ENCODE measurements around the gene MAPK10. TPM values are rescaled to one million over a fixed set of nuclear protein-coding genes. Genes with fewer than 3 reads are reported as not detected.

MAPK10 gene
- polyA plus RNA-seq, 6 donors from 2014 or later: 0.08 to 1.5 (median 0.97) TPM

DNA sequence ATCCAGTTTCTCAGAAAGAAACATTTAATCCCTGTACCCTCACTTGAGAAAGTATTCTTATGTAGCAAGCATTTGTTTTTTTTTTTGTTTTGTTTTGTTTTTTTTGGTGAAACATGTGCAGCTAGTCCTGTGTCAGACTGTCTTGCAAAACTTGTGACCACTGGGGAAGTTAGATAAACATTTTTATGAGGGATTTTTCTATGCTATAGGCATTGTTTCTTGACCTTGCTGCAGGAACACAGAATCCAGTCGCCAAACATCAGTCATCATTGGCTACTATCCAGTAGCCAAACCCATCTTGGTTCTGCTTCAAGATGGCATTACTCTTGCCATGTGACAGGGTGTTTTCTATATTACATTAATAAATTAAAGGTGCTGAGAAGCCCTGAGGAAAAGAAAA is 7.7 kb upstream of the MAPK10 start:
- H3K4me3 Mint-ChIP-seq: no peak overlapping the region
- ATAC-seq (ENCODE audit: low read depth in 2 of 2): no peak
- no peak overlapping the region for H3K27ac Mint-ChIP-seq
- H3K9me3 Mint-ChIP-seq: peaks cover 4 to 14% (median 9%) of the 10 kb centered on the region in 7 donors
- peaks cover 4 to 15% (median 13%) of the 10 kb centered on the region in 3 donors for H3K27me3 Mint-ChIP-seq
- H3K4me1 Mint-ChIP-seq: no peaks in the 10 kb centered on the region
- DNase-seq: no peak
- peaks cover 0 to 14% of the 10 kb centered on the region in 2 donors for H3K36me3 Mint-ChIP-seq

DNA sequence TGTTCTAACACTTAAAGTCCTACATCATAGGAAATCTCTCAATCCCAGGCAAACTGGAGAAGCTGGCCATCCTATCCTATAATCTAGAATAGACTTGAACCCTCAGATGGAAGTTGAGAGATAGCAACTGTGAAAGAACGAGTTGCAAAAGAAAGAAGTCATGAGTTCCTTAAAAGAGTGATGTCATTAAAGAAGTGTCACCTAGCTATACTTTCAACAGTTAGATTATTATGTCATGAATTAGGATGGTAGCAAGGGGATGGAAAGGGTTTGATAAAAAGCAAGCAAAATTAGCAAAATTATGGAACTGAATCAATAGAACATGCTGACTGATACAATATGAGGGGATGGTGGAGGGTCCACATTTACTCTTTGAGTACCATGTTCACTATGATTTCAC is 7.1 kb upstream of the MAPK10 start:
- H3K36me3 Mint-ChIP-seq: peaks cover 0 to 7% of the 10 kb centered on the region in 2 donors
- ATAC-seq (ENCODE audit: low read depth in 2 of 2) (no peak), DNase-seq (no peak)
- no peaks in the 10 kb centered on the region for H3K4me1 Mint-ChIP-seq
- H3K9me3 Mint-ChIP-seq: peaks cover 0 to 8% (median 4%) of the 10 kb centered on the region in 7 donors
- H3K27me3 Mint-ChIP-seq: peaks cover 2 to 9% (median 7%) of the 10 kb centered on the region in 3 donors
- no peak overlapping the region for H3K27ac Mint-ChIP-seq
- no peak overlapping the region for H3K4me3 Mint-ChIP-seq

GRCh38 chr4:86362510-86362909 is 2.7 kb upstream of the MAPK10 start:
- Mint-ChIP-seq H3K4me3 (no peak overlapping the region), H3K9me3 (no peaks in the 10 kb centered on the region), H3K27ac (no peak overlapping the region), H3K36me3 (no peaks in the 10 kb centered on the region), H3K27me3 (no peaks in the 10 kb centered on the region), H3K4me1 (peaks cover 11 to 18% (median 13%) of the 10 kb centered on the region in 3 donors)
- DNase-seq: no peak
- ATAC-seq (ENCODE audit: low read depth in 2 of 2): no peak

- Mint-ChIP-seq H3K36me3 (no peaks in the 10 kb centered on the region), H3K9me3 (no peaks in the 10 kb centered on the region), H3K27ac (peak overlapping the region in 4 of 6 donors; percentile 13 to 90 (median 68)), H3K27me3 (peaks cover 0 to 2% (median 0%) of the 10 kb centered on the region in 3 donors), H3K4me1 (peaks cover 11 to 18% (median 13%) of the 10 kb centered on the region in 3 donors), H3K4me3 (no peak overlapping the region)
- DNase-seq (no peak), ATAC-seq (ENCODE audit: low read depth in 2 of 2) (no peak)
These were observed 1.6 kb downstream of the MAPK10 start for GRCh38 chr4:86358257-86358656.

- Mint-ChIP-seq H3K36me3 (no peaks in the 10 kb centered on the region), H3K27ac (peak overlapping the region in 4 of 6 donors; percentile 36 to 90 (median 75)), H3K9me3 (no peaks in the 10 kb centered on the region), H3K27me3 (peaks cover 4 to 8% (median 4%) of the 10 kb centered on the region in 3 donors), H3K4me3 (no peak overlapping the region), H3K4me1 (peaks cover 11 to 18% (median 13%) of the 10 kb centered on the region in 3 donors)
- ATAC-seq (ENCODE audit: low read depth in 2 of 2): no peak
- no peak for DNase-seq
These were observed 2.2 kb downstream of the MAPK10 start for GRCh38 chr4:86357608-86358007.

- ATAC-seq (ENCODE audit: low read depth in 2 of 2): no peak
- H3K4me3 Mint-ChIP-seq: no peak overlapping the region
- peaks cover 11 to 18% (median 13%) of the 10 kb centered on the region in 3 donors for H3K4me1 Mint-ChIP-seq
- no peaks in the 10 kb centered on the region for H3K9me3 Mint-ChIP-seq
- peaks cover 4 to 9% (median 5%) of the 10 kb centered on the region in 3 donors for H3K27me3 Mint-ChIP-seq
- no peaks in the 10 kb centered on the region for H3K36me3 Mint-ChIP-seq
- peak overlapping the region in 2 of 6 donors; percentile 31 to 70 for H3K27ac Mint-ChIP-seq
- no peak for DNase-seq
These were observed 3.2 kb downstream of the MAPK10 start for GRCh38 chr4:86356425-86357210.

DNA sequence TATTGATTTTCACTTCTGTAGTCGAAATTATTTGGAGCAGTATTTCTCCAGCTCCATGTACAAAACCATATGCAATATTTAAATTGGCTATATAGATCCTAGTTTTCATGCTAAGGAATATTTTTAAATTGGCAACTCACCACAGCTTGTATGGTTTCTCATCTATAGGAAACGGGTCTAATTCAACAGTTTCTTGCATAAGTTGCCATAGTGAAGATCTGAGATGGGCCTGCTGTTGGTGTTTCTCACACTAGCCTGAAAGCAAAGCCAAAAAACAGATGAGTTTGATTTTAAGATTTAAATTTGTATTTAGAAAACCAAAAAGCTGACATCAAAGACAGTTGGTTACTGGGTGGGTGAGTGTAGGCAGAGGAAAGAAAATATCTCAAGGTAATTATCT is 5.5 kb downstream of the MAPK10 start:
- peaks cover 10 to 14% (median 13%) of the 10 kb centered on the region in 3 donors for H3K27me3 Mint-ChIP-seq

GRCh38 chr4:86346320-86346719 is 13.5 kb downstream of the MAPK10 start:
- DNase-seq (no peak), ATAC-seq (ENCODE audit: low read depth in 2 of 2) (no peak)
- Mint-ChIP-seq H3K27me3 (peaks cover 4 to 9% (median 7%) of the 10 kb centered on the region in 3 donors), H3K36me3 (no peaks in the 10 kb centered on the region), H3K4me3 (no peak overlapping the region), H3K9me3 (no peaks in the 10 kb centered on the region), H3K27ac (no peak overlapping the region), H3K4me1 (no peaks in the 10 kb centered on the region)

More for the DNA sequence above, 5.5 kb downstream of the MAPK10 start:
- no peaks in the 10 kb centered on the region for H3K36me3 Mint-ChIP-seq
- no peaks in the 10 kb centered on the region for H3K9me3 Mint-ChIP-seq
- H3K4me1 Mint-ChIP-seq: peaks cover 1 to 2% (median 1%) of the 10 kb centered on the region in 3 donors
- ATAC-seq (ENCODE audit: low read depth in 2 of 2): no peak
- DNase-seq: no peak
- no peak overlapping the region for H3K27ac Mint-ChIP-seq
- H3K4me3 Mint-ChIP-seq: no peak overlapping the region

GRCh38 chr4:86344127-86344526 is 15.7 kb downstream of the MAPK10 start:
- H3K36me3 Mint-ChIP-seq: no peaks in the 10 kb centered on the region
- H3K9me3 Mint-ChIP-seq: no peaks in the 10 kb centered on the region
- H3K27me3 Mint-ChIP-seq: peaks cover 0 to 7% (median 4%) of the 10 kb centered on the region in 3 donors
- DNase-seq (no peak), ATAC-seq (ENCODE audit: low read depth in 2 of 2) (no peak)
- H3K4me3 Mint-ChIP-seq: no peak overlapping the region
- no peaks in the 10 kb centered on the region for H3K4me1 Mint-ChIP-seq
- H3K27ac Mint-ChIP-seq: no peak overlapping the region

DNA sequence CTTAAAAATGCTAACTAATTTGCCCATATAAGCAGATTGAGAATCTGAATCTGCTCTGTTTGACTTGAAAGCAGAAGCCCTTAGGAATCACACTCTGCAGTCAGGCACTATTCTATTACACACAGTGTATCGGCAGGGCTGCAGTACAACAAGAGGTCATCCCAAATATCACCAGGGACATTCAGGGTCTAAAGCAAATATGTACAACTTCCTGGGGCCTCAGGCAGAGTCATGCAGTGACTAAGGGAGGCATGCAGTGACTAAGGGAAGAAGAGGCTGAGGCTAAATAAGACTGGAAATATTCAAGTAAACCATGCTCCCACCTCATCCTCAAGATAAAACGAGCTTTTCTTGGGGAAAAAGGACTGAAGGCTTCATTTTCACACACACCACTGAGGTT is 20.9 kb downstream of the MAPK10 start:
- ATAC-seq (ENCODE audit: low read depth in 2 of 2) (no peak), DNase-seq (no peak)
- Mint-ChIP-seq H3K4me3 (no peak overlapping the region), H3K27me3 (peaks cover 0 to 10% (median 7%) of the 10 kb centered on the region in 3 donors), H3K36me3 (no peaks in the 10 kb centered on the region), H3K4me1 (no peaks in the 10 kb centered on the region), H3K27ac (no peak overlapping the region), H3K9me3 (no peaks in the 10 kb centered on the region)

DNA sequence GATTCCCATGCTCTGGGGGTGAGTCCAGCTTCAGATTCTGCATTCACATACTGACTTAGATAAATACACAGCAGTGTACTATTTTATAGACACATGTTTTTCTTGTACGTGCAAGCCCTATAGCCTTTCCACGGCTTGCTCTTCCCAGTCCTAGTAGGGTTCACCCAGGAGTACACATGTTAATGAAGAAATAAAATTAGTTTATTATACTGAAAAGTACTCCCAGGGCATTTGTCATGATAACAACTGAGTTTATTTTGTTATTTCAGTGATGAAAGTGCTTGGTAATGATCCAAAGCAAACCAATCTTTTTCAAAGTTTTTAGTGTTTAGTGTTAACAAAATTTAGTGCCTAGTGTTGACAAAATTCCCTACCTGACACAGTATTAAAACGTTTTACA is 21.3 kb downstream of the MAPK10 start:
- no peaks in the 10 kb centered on the region for H3K9me3 Mint-ChIP-seq
- DNase-seq (no peak), ATAC-seq (ENCODE audit: low read depth in 2 of 2) (no peak)
- no peaks in the 10 kb centered on the region for H3K4me1 Mint-ChIP-seq
- no peaks in the 10 kb centered on the region for H3K36me3 Mint-ChIP-seq
- no peak overlapping the region for H3K4me3 Mint-ChIP-seq
- peaks cover 0 to 10% (median 7%) of the 10 kb centered on the region in 3 donors for H3K27me3 Mint-ChIP-seq
- H3K27ac Mint-ChIP-seq: no peak overlapping the region

- Mint-ChIP-seq H3K36me3 (no peaks in the 10 kb centered on the region), H3K4me1 (peaks cover 0 to 4% (median 0%) of the 10 kb centered on the region in 3 donors), H3K27me3 (peaks cover 0 to 10% (median 0%) of the 10 kb centered on the region in 3 donors), H3K4me3 (no peak overlapping the region), H3K27ac (no peak overlapping the region), H3K9me3 (peaks cover 0 to 5% (median 0%) of the 10 kb centered on the region in 7 donors)
- no peak for DNase-seq
- ATAC-seq (ENCODE audit: low read depth in 2 of 2): no peak
These were observed 25.7 kb downstream of the MAPK10 start for GRCh38 chr4:86334020-86334750.

DNA sequence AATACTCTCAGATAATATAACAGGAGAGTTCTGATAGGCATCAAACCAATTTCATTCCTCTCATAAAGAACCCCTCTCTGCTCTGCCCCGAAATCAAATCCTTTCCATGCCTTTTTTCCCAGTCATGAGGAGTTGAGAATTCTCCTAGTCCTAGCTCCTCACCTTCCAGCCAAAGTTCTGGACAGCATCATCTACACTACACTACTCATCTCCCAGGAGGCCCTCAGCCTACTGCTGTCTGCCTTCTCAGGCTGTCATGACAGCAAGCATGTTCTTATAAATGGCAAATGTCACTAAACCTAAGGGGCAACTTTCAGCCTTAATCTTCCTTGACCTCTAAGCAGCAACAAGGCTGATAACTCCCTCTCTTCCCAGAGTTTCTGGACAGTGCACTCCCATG is 26.6 kb downstream of the MAPK10 start:
- H3K4me1 Mint-ChIP-seq: peaks cover 0 to 4% (median 0%) of the 10 kb centered on the region in 3 donors
- no peaks in the 10 kb centered on the region for H3K36me3 Mint-ChIP-seq
- H3K27ac Mint-ChIP-seq: no peak overlapping the region
- no peak for ATAC-seq (ENCODE audit: low read depth in 2 of 2)
- H3K9me3 Mint-ChIP-seq: peaks cover 0 to 6% (median 0%) of the 10 kb centered on the region in 7 donors
- no peak for DNase-seq
- H3K4me3 Mint-ChIP-seq: no peak overlapping the region
- H3K27me3 Mint-ChIP-seq: peaks cover 0 to 9% (median 0%) of the 10 kb centered on the region in 3 donors
